SK-N-SH (cell line): ENCODE measurements around the gene DCTN4. TPM values are rescaled to one million over a fixed set of nuclear protein-coding genes. Genes with fewer than 3 reads are reported as not detected.
A peak's percentile ranks its signal among the peaks of the same experiment; 100 is the strongest.

Experiments
- CTCF ChIA-PET: fragments of 300-600, 350-600 bp; formaldehyde crosslinking; extraction: SDS; loops from one replicate; lab custom pipeline; 2021; lab: Yijun Ruan, JAX
- POLR2A ChIA-PET: fragments of 350-600 bp; sonication (Branson Sonifier 250); formaldehyde crosslinking; extraction: SDS; loops from one replicate; lab custom pipeline; 2020; ENCODE audit warnings: antibody characterized with exemption, inconsistent platforms; lab: Yijun Ruan, JAX
- DNase-seq: peaks from one replicate; pipeline ENCODE4 v3.0.0; 2012
- H2AFZ ChIP-seq: fragments of 200-600 bp; sonication (generic); 2 replicates; pipeline ENCODE4 v1.8.1; 2016; ENCODE audit warnings: antibody characterized with exemption, mild to moderate bottlenecking, low read depth
- H3F3A ChIP-seq: fragments of 200-600 bp; sonication (generic); replicated peaks from 2 replicates; pipeline ENCODE3; 2016; ENCODE audit warnings: antibody characterized with exemption, mild to moderate bottlenecking; ENCODE audit not compliant: insufficient read depth
- H3K27ac ChIP-seq, 2 experiments: fragments of 200-500 bp in 1 of 2; fragments of 200-600 bp in 1 of 2; sonication (Bioruptor generic) in 1 of 2; sonication (generic), shearing (Covaris generic) in 1 of 2; 2 replicates each; pipeline versions ENCODE4 v1.5.1 to v1.6.1; 2014 to 2016; ENCODE audit warnings: low read depth in 2 of 2, inconsistent platforms in 1 of 2, low read length in 1 of 2, mild to moderate bottlenecking in 1 of 2, mixed read lengths in 1 of 2
- H3K27me3 ChIP-seq: fragments of 200-600 bp; sonication (generic), shearing (Covaris generic); 2 replicates; pipeline ENCODE4 v1.6.1; 2016; ENCODE audit warnings: mixed run types; ENCODE audit not compliant: insufficient read depth
- H3K36me3 ChIP-seq, 2 experiments: fragments of 200-500 bp in 1 of 2; fragments of 200-600 bp in 1 of 2; sonication (Bioruptor generic) in 1 of 2; sonication (generic) in 1 of 2; replicated peaks in 1 of 2; 2 replicates each; pipeline versions ENCODE3 to v1.5.1; 2014 to 2016; ENCODE audit warnings: low read length in 1 of 2, mild to moderate bottlenecking in 1 of 2; ENCODE audit not compliant: insufficient read depth in 2 of 2, control insufficient read depth in 1 of 2
- H3K4me1 ChIP-seq, 2 experiments: fragments of 200-500 bp in 1 of 2; fragments of 200-600 bp in 1 of 2; sonication (Bioruptor generic) in 1 of 2; sonication (generic), shearing (Covaris generic) in 1 of 2; 2 replicates each; pipeline versions ENCODE4 v1.5.1 to v1.6.1; 2014 to 2016; ENCODE audit warnings: low read depth in 1 of 2, low read length in 1 of 2, mixed run types in 1 of 2; ENCODE audit not compliant: insufficient read depth in 2 of 2, control insufficient read depth in 1 of 2
- H3K4me2 ChIP-seq: fragments of 200-600 bp; sonication (generic), shearing (Covaris generic); 2 replicates; pipeline ENCODE4 v1.6.1; 2017; ENCODE audit warnings: mixed run types
- H3K4me3 ChIP-seq, 2 experiments: fragments of 200-500 bp in 1 of 2; fragments of 200-600 bp in 1 of 2; sonication (Bioruptor generic) in 1 of 2; sonication (generic), shearing (Covaris generic) in 1 of 2; 2 replicates each; pipeline versions ENCODE4 v1.5.1 to v1.8.1; 2014 to 2016; ENCODE audit warnings: low read depth in 2 of 2, inconsistent platforms in 1 of 2, low read length in 1 of 2, mild to moderate bottlenecking in 1 of 2, mixed read lengths in 1 of 2, moderate library complexity in 1 of 2
- H3K79me2 ChIP-seq: fragments of 200-600 bp; sonication (generic); 2 replicates; pipeline ENCODE4 v1.8.1; 2017; ENCODE audit warnings: mild to moderate bottlenecking; ENCODE audit not compliant: insufficient read depth
- H3K9ac ChIP-seq: fragments of 200-600 bp; sonication (generic); 2 replicates; pipeline ENCODE4 v1.6.1; 2017; ENCODE audit warnings: mixed run types
- H3K9me2 ChIP-seq: fragments of 200-600 bp; sonication (generic); 2 replicates; pipeline ENCODE4 v1.6.1; 2017; ENCODE audit warnings: mixed run types
- H3K9me3 ChIP-seq: fragments of 200-600 bp; sonication (generic); 2 replicates; pipeline ENCODE4 v1.6.1; 2017; ENCODE audit warnings: mixed run types, mild to moderate bottlenecking, moderate library complexity
- H4K20me1 ChIP-seq: fragments of 200-600 bp; sonication (generic); 2 replicates; pipeline ENCODE4 v1.6.1; 2017; ENCODE audit warnings: mild to moderate bottlenecking, mixed run types; ENCODE audit not compliant: insufficient read depth
- CHD2 ChIP-seq: fragments of 150-350 bp; IDR thresholded peaks from 2 replicates; pipeline ENCODE4 v1.6.1; 2018; ENCODE audit warnings: low read length; ENCODE audit not compliant: partially characterized antibody
- ELF1 ChIP-seq: IDR thresholded peaks from 2 replicates; pipeline ENCODE4 v1.4.0; 2012
- FOSL2 ChIP-seq: IDR thresholded peaks from 2 replicates; pipeline ENCODE4 v1.4.0; 2012; ENCODE audit warnings: low read depth, mild to moderate bottlenecking, moderate library complexity, borderline replicate concordance
- FOXJ3 ChIP-seq: sonication (generic); formaldehyde crosslinking; IDR thresholded peaks from 2 replicates; pipeline ENCODE4 v1.5.1; 2020; ENCODE audit warnings: mild to moderate bottlenecking, missing genetic modification reagents
- FOXM1 ChIP-seq: IDR thresholded peaks from 2 replicates; pipeline ENCODE4 v1.4.0; 2012; ENCODE audit warnings: low read depth, mild to moderate bottlenecking
- MXI1 ChIP-seq: IDR thresholded peaks from 2 replicates; pipeline ENCODE4 v1.6.1; 2012; ENCODE audit warnings: mild to moderate bottlenecking, low read depth, low read length, improper control_type of control experiment
- NFIC ChIP-seq: IDR thresholded peaks from 2 replicates; pipeline ENCODE4 v1.4.0; 2012; ENCODE audit warnings: borderline replicate concordance
- NRF1 ChIP-seq: IDR thresholded peaks from 2 replicates; pipeline ENCODE4 v1.6.1; 2012; ENCODE audit warnings: low read depth, mild to moderate bottlenecking, low read length
- POLR2AphosphoS5 ChIP-seq: IDR thresholded peaks from 2 replicates; pipeline ENCODE4 v1.6.1; 2012; ENCODE audit warnings: low read depth, low read length
- RAD21 ChIP-seq: IDR thresholded peaks from 2 replicates; pipeline ENCODE4 v1.6.1; 2012; ENCODE audit warnings: mild to moderate bottlenecking, low read length
- RCOR1 ChIP-seq: fragments of 150-350 bp; IDR thresholded peaks from 2 replicates; pipeline ENCODE4 v1.6.1; 2017; ENCODE audit warnings: antibody characterized with exemption, low read length
- RXRA ChIP-seq: IDR thresholded peaks from 2 replicates; pipeline ENCODE4 v1.4.0; 2012; ENCODE audit warnings: low read depth, mild to moderate bottlenecking, borderline replicate concordance
- SIN3A ChIP-seq: IDR thresholded peaks from 2 replicates; pipeline ENCODE4 v1.6.1; 2012; ENCODE audit warnings: low read depth, mild to moderate bottlenecking, low read length, moderate library complexity, borderline replicate concordance
- TAF1 ChIP-seq: IDR thresholded peaks from 2 replicates; pipeline ENCODE4 v1.6.1; 2012; ENCODE audit warnings: low read depth, mild to moderate bottlenecking, low read length, moderate library complexity, borderline replicate concordance
- TCF12 ChIP-seq: IDR thresholded peaks from 2 replicates; pipeline ENCODE4 v1.4.0; 2012
- YY1 ChIP-seq: IDR thresholded peaks from 2 replicates; pipeline ENCODE4 v1.4.0; 2012; ENCODE audit warnings: low read depth, mild to moderate bottlenecking
- WGBS: methylation state at CpG from one replicate; pipeline ENCODE4 v1.1.6; 2017; ENCODE audit warnings: low lambda C conversion rate; 5-methylcytosine and 5-hydroxymethylcytosine counted together
- polyA plus RNA-seq, 3 experiments: library from polyadenylated mRNA; depleted of rRNA; stranded (reverse); fragments of >200 nt; gene quantifications; 2 replicates each; pipeline ENCODE4 v1.2.3, GENCODE V29; 2012
- TF ChIP-seq, protein P1 (sequence below): fragments of 200-600 bp; sonication (generic); IDR thresholded peaks from 2 replicates; pipeline ENCODE4 v1.6.1; 2017; ENCODE audit warnings: antibody characterized with exemption, mild to moderate bottlenecking, moderate library complexity
- TF ChIP-seq, protein P2 (sequence below): IDR thresholded peaks from 2 replicates; pipeline ENCODE4 v1.4.0; 2012; ENCODE audit warnings: low read depth
- TF ChIP-seq, protein P3 (sequence below): IDR thresholded peaks from 2 replicates; pipeline ENCODE4; 2012
- TF ChIP-seq, protein P4 (sequence below): IDR thresholded peaks from 2 replicates; pipeline ENCODE4 v1.6.1; 2012; ENCODE audit warnings: mild to moderate bottlenecking, low read depth, low read length, moderate library complexity

Gene DCTN4
- polyA plus RNA-seq, 1 of the 3 experiments (the other 2 are of a cell fraction), result 22.8 TPM

DNA sequence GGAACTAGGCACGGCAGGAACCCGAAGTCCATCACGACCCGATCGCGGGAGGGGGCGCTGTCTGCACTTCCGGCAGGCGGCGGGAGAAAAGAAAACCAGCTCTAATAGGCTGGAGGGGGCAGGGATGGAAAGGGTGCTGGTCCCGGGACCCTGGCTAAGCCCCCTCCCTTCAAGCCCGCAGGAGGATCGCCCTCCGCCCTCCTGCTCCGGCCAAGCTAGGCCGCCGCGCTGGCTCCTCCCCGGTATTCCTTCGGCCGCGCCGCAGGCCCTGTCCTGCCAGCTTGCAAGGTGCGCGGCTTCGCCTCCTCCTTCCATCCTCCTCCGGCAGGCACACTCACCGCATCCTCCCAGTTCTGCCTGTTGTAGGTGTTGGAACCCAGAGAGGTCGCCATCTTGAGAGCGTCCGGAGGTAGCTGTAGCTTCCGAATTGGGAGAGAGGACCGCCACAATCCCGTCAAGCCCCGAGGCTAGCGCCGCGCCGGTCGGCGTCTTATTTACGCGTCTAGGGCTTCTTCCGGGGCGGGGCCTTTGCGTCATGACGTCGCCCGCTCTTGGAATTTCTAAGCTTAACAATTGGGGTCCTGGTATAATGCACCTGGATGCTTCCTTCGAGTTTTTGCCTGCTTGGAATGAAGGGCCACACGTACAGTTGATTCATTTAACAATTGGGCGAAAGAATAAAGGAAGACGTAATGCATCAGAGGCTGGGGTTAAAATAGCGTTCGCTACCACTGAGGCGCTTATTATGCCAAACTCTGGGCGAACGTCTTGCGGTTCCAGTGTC, 58.0 kb downstream of the DCTN4 start, which contains the start of gene RBM22 (continued):
- TF ChIP-seq POLR2AphosphoS5 (peak; percentile 92), RCOR1 (0 out of 2 replicates have a peak, but pooled peaks have one; percentile 38), RAD21 (peak; percentile 1; the same call in 1 of the 2 replicates), MXI1 (peak; percentile 23; the same call in 1 of the 2 replicates), NFIC (0 out of 2 replicates have a peak, but pooled peaks have one; percentile 5), FOXM1 (peak; percentile 41; the same call in 1 of the 2 replicates), SIN3A (peak; percentile 40; the same call in 1 of the 2 replicates), TCF12 (no peak), TAF1 (peak; percentile 75), YY1 (peak; percentile 91)
- TF ChIP-seq, protein P1, sequence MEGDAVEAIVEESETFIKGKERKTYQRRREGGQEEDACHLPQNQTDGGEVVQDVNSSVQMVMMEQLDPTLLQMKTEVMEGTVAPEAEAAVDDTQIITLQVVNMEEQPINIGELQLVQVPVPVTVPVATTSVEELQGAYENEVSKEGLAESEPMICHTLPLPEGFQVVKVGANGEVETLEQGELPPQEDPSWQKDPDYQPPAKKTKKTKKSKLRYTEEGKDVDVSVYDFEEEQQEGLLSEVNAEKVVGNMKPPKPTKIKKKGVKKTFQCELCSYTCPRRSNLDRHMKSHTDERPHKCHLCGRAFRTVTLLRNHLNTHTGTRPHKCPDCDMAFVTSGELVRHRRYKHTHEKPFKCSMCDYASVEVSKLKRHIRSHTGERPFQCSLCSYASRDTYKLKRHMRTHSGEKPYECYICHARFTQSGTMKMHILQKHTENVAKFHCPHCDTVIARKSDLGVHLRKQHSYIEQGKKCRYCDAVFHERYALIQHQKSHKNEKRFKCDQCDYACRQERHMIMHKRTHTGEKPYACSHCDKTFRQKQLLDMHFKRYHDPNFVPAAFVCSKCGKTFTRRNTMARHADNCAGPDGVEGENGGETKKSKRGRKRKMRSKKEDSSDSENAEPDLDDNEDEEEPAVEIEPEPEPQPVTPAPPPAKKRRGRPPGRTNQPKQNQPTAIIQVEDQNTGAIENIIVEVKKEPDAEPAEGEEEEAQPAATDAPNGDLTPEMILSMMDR, result peak; percentile 72
- TF ChIP-seq, protein P2, sequence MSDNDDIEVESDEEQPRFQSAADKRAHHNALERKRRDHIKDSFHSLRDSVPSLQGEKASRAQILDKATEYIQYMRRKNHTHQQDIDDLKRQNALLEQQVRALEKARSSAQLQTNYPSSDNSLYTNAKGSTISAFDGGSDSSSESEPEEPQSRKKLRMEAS, result peak; percentile 27; the same call in 1 of the 2 replicates
- TF ChIP-seq, protein P3, sequence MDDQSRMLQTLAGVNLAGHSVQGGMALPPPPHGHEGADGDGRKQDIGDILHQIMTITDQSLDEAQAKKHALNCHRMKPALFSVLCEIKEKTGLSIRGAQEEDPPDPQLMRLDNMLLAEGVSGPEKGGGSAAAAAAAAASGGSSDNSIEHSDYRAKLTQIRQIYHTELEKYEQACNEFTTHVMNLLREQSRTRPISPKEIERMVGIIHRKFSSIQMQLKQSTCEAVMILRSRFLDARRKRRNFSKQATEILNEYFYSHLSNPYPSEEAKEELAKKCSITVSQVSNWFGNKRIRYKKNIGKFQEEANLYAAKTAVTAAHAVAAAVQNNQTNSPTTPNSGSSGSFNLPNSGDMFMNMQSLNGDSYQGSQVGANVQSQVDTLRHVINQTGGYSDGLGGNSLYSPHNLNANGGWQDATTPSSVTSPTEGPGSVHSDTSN, result 0 out of 2 replicates have a peak, but pooled peaks have one; percentile 1

DNA sequence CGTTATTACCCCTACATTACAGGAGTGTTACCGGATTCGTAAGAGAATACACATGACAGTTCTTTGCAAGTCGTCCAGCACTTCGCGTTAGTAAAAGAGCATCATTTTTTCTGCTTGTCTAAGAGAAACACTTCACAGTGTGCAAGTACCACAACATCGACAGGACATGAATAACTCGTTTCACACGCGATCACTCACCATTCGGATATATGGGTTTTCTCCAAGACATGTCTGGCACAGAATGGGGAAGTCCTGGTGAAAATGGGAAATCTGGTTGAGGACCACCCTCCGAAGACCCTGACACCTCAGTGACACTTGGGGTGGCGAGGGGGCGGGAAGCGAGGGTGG, 58.6 kb downstream of the DCTN4 start:
- H3K9ac ChIP-seq, result peak overlapping the region; percentile 93
- DNase-seq, result no peak
- H3K4me2 ChIP-seq, result peak overlapping the region; percentile 81
- WGBS, result 6% methylated on average over 15 of the region's 15 CpGs
- H3K9me3 ChIP-seq, result no peaks in the 10 kb centered on the region
- peak overlapping the region; percentile 93 for H2AFZ ChIP-seq
- H3K27me3 ChIP-seq, result no peaks in the 10 kb centered on the region
- H3K9me2 ChIP-seq, result no peaks in the 10 kb centered on the region
- peak overlapping the region; percentile 87 to 95 for H3K27ac ChIP-seq
- ChIA-PET POLR2A (interaction anchor here (0.9 to 1.9 kb wide), 12 partner anchors 11 to 251 kb away, joined by 3 to 10 read pairs (median 4); partner anchors contain the start of genes DCTN4 and SMIM3), CTCF (interaction anchor here (0.5 to 3.0 kb wide), 37 partner anchors 9 to 468 kb away, joined by 3 to 35 read pairs (median 4); partner anchors contain the start of genes DCTN4, MYOZ3 and SMIM3)
- H3K4me3 ChIP-seq, result peak overlapping the region; percentile 76 to 98
- peaks cover 4% of the 10 kb centered on the region; the same call in 1 of the 2 replicates for H4K20me1 ChIP-seq
- peaks cover 28% of the 10 kb centered on the region for H3K79me2 ChIP-seq
- H3K36me3 ChIP-seq, result peaks cover 37 to 39% of the 10 kb centered on the region in 2 experiments
- no peak for TF ChIP-seq NRF1
- no peak for TF ChIP-seq FOSL2
- TF ChIP-seq FOXJ3 (CRISPR knock-in tag), result no peak
- no peak for TF ChIP-seq TCF12
- TF ChIP-seq CHD2, result no peak
- TF ChIP-seq, protein P4, sequence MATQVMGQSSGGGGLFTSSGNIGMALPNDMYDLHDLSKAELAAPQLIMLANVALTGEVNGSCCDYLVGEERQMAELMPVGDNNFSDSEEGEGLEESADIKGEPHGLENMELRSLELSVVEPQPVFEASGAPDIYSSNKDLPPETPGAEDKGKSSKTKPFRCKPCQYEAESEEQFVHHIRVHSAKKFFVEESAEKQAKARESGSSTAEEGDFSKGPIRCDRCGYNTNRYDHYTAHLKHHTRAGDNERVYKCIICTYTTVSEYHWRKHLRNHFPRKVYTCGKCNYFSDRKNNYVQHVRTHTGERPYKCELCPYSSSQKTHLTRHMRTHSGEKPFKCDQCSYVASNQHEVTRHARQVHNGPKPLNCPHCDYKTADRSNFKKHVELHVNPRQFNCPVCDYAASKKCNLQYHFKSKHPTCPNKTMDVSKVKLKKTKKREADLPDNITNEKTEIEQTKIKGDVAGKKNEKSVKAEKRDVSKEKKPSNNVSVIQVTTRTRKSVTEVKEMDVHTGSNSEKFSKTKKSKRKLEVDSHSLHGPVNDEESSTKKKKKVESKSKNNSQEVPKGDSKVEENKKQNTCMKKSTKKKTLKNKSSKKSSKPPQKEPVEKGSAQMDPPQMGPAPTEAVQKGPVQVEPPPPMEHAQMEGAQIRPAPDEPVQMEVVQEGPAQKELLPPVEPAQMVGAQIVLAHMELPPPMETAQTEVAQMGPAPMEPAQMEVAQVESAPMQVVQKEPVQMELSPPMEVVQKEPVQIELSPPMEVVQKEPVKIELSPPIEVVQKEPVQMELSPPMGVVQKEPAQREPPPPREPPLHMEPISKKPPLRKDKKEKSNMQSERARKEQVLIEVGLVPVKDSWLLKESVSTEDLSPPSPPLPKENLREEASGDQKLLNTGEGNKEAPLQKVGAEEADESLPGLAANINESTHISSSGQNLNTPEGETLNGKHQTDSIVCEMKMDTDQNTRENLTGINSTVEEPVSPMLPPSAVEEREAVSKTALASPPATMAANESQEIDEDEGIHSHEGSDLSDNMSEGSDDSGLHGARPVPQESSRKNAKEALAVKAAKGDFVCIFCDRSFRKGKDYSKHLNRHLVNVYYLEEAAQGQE, result no peak
- TF ChIP-seq FOXM1, result no peak
- TF ChIP-seq, protein P3, result no peak
- no peak for TF ChIP-seq RXRA
- TF ChIP-seq ELF1, result no peak
- peaks cover 11 to 15% of the 10 kb centered on the region in 2 experiments for H3K4me1 ChIP-seq
- peaks cover 30% of the 10 kb centered on the region for H3F3A ChIP-seq
